GM21423 (cell line): ENCODE results near the gene NPC2.

ENCODE experiments used
- ATAC-seq: cut with Tn5 transposase; IDR thresholded peaks from one replicate; pipeline ENCODE4 v1.9.1; 2021; ENCODE audit warnings: mild to moderate bottlenecking, moderate library complexity; ENCODE audit not compliant: unreplicated experiment

The NPC2 gene

DNA sequence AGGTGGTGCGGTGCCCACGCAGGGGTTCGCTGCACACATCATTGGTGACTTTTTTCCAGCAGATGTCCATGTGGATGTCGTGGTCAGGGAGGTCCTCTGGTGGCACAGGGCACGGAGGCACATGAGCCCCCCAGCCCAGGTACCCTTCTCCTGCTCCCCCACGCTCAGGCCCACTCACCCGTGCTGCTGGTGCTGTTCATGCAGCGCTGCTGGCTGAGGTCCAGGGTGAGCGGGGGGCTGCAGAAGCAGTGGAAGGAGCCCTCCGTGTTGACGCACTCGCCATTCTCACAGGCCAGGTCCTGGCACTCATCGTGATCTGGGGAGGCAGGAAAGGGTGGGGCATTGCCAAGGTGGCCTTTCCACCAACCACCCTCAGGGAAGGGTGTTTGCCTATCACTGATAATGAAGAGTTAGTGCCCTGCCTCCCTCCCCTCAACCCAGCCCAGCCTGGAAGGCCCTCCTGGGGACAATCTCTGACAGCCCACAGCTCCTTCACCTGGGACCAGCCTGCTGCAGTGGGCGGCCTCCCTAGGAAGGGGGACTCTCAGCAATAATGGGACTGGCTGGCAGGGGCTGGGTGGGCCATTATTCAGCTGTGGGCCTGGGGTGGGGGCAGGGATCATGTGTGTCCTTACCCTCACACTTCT, 10.3 kb upstream of the NPC2 start:
- ATAC-seq: no peak

DNA sequence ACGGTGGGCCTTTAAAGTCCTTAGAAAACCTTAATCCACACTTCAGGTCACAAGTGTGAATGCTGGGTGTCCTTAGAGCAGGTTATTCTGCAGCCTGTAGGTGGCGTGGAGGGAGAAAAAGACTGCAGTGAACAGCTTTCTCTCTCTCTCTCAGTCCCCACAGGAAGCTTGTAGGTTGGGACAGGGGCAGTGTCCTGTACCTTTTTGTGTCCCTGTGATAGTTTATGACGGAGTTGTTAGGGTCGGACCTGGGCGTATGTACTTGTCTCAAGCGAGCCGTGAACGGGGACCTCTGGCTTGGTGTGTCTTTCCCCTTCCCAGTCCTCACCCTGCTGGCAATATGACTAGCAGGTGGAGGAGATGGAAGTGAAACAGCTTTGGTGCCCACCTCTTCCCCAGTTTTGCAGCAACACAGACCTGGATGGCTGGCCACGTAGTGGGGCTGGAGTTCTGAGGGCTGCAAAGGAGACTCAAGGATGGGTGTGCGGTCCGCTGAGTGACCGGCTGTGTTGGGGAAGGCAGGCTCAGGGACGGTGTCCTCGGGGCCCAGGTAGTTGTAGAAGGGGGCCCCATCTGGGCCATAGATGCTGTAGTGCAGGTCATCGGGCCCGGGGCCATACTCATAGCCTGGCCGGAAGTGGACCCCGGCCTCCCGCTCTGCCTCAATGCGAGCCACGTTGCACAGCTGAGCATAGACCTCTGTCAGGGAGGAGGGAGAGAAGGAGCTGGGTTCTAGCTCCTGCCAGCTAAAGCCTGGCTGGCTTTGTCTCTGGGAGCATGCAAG, 9.3 kb upstream of the NPC2 start:
- ATAC-seq: no peak

DNA sequence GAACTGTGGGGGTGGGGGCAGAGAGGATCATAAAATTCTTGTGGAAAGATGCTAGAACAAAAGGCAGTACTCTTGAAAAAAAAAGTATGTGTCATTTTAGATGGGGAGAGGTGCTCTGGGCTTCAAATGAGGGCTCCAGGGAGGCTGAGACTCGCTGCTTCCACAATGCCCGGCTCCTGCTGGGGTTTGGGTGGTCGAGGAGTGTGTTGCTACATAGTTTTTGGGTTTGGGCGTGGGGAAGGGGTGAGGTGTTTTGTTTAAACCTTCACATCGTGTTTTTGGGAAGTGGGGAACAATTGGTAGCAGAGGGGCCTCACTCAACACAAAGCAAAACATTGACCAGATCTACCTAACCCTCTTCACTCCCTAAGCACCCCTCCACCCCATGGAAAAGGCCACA, 8.6 kb upstream of the NPC2 start:
- no peak for ATAC-seq

DNA sequence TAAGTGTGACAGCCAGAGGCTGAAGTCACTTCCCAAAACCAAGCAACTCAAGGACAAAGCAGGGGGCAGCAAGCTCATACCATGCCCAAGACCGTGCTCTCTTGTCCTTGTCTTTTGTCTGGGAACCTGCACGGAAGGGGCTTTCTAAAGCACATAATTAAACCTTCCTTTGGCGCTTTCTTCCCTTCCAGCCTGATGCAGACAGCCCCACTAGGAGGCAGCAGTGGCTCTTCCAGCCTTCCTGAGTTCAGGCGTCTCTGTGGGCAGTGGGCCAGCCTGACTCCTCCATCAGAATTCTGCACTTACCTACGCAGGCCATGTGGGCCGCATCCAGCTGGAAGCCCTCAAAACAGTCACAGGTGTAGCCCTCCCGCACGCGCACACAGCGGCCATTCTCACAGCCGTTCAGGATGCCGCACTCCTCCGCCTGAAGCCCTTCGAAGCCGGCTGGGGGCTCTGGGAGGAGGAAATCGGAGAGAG, 8.1 kb upstream of the NPC2 start:
- ATAC-seq: no peak

DNA sequence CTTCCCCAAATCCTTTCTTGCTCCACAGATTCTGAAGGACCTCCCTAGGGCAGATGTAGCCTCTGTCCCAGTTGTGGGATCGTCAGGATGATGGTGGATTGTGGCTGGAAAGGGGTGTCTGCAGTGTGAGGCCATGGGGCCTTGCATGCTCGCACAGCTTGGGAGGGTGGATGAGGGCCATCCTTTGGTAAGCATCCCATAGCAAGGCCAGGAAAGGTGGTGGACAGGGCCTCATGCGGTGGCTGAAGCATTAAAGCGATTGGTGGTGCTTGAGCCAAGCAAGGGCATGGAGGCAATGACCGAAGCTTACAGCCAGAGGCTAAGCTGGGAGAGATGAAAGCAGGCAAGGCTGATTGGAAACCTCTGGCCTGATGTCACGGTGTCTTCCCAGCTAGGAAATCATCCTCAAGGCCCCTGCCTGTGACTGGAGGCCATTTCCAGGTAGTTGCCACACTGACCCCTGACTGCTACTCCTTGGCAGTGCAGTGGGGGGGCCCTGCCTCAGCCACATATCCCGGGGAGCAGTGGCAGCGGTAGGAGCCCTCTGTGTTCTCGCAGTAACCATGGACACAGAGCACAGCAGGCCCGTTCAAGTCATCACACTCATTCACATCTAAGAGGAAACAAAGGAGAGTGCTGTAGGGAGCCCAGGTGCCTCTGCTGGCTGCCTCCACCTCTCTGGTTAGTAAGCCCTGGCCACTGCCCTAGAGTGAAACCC, 7.5 kb upstream of the NPC2 start:
- no peak for ATAC-seq

DNA sequence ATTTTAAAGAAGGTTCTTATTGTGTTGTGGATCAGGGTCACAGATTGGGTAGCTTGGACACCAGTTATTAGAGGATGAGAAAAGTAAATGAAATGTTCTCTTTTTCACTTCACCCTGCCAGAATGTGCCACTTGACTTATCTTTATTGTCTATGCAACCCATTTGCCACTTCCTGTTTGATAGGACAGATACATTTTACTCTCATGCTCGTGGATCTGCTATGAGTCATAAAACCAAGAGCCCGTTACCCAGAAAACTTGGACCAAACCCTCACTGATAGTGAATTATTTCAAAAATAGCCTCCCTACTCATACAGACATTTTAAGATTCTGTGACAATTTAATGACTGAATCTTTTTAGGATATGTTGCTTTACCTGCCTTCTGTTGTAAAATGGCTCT, 2.3 kb upstream of the NPC2 start:
- ATAC-seq: no peak

DNA sequence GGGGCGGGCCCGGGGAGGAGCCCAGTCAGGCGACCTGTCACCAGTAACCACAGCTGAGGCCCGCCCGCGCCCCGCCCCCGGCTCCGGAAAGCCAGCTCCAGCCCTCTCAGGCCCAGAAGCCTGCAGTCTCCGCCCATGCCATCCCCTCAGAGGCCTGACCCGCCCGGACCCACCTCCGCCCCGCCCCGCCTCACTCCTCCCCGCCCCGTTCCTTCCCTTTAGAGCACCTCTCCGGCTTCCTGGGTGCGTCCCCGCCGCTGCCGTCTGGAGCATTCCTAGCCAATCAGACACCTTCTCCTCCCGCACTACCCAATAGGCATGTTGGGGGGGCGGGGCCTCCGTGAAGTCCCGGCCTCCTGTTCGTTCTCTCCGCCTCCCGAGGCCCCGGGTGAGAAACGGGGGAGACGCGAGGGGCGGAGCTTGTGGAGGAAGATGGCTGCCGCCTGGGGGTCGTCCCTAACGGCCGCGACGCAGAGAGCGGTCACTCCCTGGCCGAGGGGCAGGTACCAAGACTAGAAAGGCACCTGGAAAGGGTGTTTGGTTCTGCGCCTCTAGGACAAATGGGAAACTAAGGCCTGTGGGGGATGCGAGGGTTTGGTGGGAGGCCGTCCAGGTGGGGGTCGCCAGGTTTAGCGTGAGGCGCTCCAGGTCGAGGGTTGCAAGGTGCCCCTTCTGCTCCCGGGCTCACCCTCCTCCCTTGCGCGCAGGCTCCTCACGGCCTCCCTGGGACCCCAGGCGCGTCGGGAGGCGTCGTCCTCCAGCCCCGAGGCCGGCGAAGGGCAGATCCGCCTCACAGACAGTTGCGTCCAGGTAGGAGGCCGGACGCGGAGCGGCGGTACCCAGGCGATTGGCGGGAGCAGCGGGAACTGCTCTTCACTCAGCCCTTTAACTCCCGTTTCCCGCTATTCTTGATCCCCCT, 497 bp upstream of the NPC2 start, which contains the start of gene ISCA2:
Gene ISCA2, plus strand, starts transcription at position 423 of the 919 bp plus-strand sequence. Its CDS starts 10 bp downstream, at position 433.
- peak; percentile 81 for ATAC-seq

DNA sequence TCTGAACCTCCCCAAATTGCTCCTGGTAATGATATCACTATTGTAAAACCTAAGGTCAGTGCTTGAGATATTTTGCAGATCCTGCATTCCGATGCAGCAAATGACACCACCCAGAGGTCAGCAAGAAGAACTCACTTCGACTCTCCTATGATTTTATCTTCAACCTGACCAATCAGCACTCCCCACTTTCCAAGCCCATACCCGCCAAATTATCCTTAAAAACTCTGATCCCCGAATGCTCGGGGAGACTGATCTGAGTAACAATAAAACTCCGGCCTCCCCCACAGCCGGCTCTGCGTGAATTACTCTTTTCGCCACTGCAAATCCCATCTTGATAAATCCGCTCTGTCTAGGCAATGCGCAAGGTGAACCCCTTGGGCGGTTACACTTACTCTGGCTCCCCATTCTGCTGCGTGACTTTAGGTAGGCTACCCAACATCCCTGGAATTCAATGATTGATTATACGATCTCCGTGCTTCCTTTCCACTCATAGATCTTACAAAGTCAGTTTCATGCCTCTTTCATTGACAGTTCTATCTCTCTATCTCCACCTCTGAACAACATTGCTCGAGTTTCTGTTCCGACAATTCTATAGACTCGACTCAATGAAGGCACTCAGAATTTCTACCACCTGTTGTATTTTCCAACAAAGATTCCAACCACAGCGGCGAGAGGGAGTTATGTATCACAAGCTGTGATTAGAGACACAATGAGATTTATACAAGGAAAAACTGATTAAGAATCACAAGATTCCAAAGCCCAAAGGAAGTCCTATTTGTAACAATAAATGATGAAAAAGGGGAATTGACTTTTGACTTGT, 939 bp downstream of the NPC2 start:
- ATAC-seq: no peak

DNA sequence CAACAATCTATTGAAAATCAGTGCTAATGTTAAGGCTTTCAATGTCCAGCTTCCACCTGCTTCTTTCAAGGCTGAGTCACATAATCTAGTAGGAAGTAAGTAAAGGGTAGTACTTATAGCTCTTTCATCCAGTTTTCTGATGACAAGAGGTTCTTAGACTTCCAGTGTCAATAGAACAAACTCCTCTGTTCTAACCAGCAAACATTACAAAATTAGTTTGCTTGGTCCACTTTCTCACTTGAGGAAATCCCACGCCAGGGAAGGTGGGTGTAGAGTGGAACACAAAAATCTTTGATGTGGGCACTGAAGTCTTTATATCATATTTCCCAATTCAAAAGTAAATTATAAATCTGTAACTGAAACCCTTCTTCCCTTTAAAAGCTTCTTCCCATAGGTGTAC, 2.6 kb downstream of the NPC2 start:
- ATAC-seq: no peak

DNA sequence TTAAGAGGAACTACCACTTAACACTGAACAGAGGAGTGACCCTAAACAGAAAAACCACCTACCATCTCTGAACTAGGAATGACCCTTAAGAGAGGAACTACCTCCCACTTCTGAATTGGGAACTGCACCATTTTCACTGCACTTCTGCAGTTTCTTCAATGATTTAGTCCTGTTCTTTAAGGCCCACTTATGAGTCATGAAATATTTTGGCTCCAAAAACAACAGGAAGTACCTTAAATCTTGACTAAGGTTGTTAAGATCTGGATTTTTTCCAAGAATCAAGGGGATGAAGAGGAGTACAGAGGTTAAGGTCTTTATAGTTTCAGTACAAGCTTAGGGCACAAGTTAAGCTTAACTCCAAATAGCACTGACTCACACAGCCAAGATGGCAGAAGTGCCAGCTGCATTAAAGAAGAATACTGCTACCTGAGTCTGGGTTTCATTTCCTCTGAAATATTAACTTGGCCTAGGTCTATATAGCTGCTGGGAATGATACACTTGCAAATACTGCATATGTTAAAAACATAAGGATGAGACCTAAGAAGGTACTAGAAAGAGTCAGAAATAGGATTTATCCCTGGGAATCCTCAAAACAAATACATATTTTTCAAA, 4.2 kb downstream of the NPC2 start:
- ATAC-seq: no peak

DNA sequence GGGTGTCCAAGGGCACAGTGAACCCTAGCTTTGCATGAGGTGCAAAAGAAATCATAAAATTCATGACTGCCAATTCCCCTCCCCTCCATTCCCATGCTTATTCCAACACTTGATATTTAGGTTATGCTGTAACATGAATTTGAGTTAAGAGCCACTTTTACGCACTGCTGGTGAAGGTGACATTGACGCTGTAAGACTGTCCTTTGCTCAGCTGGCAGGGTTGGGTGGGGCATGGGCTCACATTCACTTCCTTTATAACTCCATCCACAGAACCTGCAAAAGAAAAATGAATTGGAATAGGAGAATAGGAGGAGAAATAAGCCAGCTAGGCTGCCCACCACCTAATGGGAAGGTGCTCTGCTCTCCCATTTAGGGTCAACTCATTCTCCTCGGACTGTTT, 6.9 kb downstream of the NPC2 start:
- ATAC-seq: no peak

DNA sequence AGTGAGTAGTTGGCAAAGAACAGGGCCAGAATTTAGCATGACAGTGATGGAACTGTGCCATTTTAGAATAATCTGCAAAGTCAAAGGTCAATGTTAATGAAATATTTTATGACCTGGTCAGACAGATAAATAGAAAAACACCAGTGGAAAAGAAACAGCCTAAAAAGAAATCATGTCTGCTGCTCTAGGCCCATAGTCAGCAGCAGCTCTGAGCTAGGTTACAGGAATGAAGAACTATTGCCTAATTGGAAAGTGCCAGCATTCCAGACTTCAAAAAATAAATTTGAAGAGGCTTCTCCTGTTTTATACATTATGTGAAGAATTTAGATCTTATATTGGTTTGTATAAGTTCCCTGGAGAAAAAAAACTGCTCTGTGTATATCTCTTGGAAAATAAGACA, 9.8 kb downstream of the NPC2 start:
- no peak for ATAC-seq

DNA sequence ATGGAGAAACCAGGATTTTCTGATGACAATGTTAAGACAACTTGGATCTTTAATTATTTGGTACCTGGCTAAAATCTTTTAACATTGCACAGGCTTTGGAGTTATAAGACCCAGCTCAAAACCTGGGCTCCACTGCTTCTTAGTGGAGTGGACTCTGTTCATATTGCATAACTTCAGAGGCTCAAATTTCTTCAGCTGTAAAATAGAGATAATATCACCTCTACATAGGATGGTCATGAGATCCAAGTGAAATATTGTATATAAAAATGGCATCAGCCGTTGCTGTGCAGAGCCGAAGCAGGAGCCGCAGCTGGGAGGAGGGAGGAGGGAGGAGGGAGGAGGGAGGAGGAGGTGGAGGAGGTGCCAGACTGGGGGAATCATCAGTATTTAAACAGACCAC, 10.5 kb downstream of the NPC2 start:
- no peak for ATAC-seq

DNA sequence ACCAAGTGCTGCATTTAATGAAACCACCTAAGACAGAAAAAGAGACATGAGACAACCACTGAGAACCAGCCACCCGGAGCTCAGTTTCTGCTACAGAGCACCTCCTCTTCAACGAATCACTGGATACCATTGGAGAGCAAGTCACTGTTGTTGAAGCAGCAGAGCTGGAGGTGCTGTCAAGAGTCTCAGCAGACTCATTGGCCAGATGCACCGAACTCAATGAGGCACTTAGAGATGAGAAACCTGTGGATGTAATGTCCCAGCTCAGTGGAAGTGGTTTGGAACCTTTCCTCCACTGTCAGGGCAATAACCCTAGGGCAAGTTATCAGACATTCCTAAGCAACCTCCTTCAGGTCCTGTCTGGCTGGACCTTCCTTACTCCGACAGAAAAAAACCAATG, 13.1 kb downstream of the NPC2 start:
- ATAC-seq: no peak

DNA sequence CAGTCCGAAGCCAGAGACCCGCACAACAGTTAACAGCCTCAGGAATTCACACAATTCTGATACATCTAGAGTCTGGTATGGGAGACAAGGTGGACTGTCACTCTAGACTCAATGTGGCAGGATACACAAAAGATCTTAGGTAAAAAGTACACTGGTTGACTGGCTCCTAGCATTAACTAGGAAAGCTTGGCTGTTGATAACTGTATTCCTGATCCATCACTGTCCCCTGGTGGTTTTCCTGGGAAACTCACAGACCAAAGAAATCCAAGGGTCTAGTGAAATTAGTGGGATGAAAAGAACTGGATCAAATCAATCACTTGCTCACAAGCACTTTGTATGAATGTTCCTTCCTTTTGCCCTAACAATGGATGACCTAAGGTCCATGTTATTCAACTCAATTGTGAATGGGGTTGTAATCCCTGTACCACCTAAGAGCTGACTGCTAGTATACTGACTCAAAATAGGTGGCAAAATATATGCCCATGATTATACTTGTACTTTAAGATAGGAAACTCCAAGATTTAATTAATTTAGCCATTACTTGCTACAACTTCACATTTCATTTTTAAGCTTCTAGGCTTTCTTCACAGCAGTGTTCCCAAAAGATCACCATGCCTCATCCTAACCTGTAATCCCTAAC, 14.0 kb downstream of the NPC2 start:
- no peak for ATAC-seq

DNA sequence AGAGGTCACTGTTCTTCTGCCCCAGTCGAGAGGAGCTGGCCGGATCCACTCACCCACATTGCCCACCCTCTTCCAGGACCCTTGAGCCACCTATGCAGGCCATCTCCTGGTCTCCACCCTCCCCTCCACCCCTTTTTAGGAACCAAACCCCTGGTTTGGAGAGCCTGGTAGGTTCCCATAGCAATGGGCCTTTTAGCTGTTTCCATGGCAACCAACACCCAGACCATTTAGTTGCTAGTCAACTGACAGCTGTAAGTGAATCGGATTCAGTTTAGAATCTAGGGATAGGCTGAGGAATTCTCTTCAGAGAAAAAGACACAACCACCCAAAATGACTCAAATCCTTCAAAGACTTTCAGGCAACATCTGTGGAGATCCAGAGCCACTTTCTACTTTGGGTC, 16.5 kb downstream of the NPC2 start:
- no peak for ATAC-seq

DNA sequence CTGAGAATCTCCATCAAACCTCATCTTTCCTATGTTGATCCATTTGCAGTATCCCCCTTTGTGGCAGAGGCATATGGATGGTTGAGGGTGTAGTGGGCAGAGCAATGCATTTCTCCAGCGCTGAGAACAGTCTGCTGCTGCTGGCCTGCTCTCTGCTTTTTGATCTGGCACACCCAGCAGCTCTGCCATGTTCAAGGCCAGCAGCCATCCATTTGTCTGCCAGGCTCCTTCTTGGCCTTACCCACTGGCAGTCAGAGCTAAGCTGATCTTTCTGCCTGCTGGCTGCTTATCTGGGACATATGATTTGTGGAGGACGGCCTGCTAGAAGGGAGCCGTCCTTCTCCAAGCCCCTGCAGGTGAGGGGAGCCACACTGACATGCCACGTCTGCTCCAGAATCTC, 17.0 kb downstream of the NPC2 start:
- ATAC-seq: no peak

DNA sequence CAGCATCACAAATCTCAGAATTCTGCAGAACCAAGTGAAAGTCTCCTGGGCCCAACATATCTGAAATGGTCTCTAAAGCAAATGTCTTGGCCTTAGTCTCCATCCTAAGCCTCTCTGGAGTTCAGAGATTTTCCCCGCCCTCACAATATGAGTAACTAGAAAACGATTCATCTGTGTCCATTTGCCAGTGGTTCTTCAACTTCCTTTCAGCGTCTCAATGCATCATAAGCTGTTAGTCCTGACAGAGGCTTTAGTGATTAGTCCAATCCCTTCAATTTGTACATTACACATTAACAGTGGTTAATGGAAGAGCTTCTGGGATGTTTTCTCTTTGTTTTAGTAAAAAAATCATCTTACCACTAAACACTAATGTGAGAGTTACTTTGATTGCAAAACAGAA, 17.4 kb downstream of the NPC2 start:
- no peak for ATAC-seq

DNA sequence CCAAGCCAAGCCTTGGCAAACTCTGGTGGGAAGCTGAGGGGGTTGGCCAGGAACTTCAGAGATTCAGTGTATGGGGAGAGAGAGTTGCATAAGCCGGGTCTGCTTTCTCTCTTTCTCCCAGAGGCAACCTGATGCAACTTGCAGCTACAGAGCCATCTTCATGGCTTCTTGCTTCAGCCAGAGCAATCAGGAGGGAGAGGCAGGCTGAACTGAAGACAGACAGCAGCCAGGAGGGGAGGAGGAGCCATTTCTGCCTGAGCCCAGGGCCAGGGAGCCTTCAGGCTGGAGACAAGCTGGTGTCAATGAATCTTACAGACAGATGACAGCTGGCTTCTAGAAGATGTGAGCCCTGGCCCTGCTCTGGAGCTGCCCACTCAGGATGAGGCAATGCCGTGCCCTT, 18.7 kb downstream of the NPC2 start:
- ATAC-seq: no peak
